ENCODE data around the gene TSPY9. TPM values are rescaled to one million over a fixed set of nuclear protein-coding genes. Genes with fewer than 3 reads are reported as not detected.
"Not testable (repeated sequence)": the region's sequence is repeated elsewhere in the genome, so short reads cannot be mapped to it uniquely, and the experiment has no call there.

The TSPY9 gene, protein sequence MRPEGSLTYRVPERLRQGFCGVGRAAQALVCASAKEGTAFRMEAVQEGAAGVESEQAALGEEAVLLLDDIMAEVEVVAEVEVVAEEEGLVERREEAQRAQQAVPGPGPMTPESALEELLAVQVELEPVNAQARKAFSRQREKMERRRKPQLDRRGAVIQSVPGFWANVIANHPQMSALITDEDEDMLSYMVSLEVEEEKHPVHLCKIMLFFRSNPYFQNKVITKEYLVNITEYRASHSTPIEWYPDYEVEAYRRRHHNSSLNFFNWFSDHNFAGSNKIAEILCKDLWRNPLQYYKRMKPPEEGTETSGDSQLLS
- not detected for total RNA-seq

DNA sequence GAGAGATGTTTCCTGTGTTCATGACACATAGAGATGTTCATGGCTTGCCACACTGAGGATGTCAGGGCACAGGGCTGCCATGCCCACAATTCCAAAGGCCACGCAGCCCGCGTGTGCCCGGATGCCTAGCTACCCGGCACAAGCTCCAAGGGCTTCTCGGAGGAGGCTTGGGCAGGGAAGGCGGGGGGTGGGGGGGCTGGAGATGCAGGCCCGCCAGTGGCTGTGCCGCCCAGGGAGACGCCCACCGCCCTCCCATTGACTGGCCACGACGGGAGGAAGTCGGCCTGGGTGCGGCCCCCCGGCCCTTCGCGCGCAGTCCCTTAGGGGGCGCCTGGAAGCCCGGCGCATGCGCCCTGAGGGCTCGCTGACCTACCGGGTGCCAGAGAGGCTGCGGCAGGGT, at the start of gene TSPY9:
Gene TSPY9 (plus strand): TSS at position 301 of the 400 bp plus-strand sequence. CDS start 46 bp downstream, at position 347.
- intact Hi-C loops (cut with DNase I); H3K9me3 ChIP-seq; H3K27ac ChIP-seq; H3K4me1 ChIP-seq; DNase-seq (ENCODE audit: low spot score in 2 of 2); H3K4me3 ChIP-seq; H3K36me3 ChIP-seq; H3K27me3 ChIP-seq: not testable (repeated sequence)

GRCh38 chrY:9466655-9467054, 20.4 kb upstream of the TSPY9 start, which contains the start of gene TSPY1:
TSPY1 (plus strand) TSS chrY:9466955; CDS start chrY:9467001, 46 bp downstream.
- H3K4me3 ChIP-seq; H3K9me3 ChIP-seq; H3K36me3 ChIP-seq; DNase-seq (ENCODE audit: low spot score in 2 of 2); H3K27me3 ChIP-seq; H3K4me1 ChIP-seq; intact Hi-C loops (cut with DNase I); H3K27ac ChIP-seq: not testable (repeated sequence)

DNA sequence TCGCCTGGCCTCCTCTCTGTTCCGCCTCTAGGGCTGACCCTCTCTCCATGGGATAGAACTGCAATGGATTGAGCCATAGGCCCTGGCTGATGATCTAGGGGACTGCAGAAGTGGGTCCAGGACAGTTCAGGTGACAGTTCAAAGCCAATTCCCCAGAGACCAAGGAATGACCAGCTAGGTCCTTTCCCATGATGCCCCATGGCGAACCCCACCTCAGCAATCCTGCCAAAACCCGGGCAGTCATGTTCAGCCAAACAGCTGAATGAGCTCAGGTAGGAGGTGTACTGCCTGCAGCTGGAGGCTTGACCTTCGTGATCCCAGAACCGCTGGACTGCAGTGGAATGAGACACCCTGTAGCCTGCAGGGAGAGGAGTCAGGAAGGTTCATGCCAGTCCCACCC, 17.3 kb downstream of the TSPY9 start:
- H3K36me3 ChIP-seq; H3K27ac ChIP-seq; H3K27me3 ChIP-seq; H3K4me1 ChIP-seq; DNase-seq (ENCODE audit: low spot score in 2 of 2); intact Hi-C loops (cut with DNase I); H3K4me3 ChIP-seq; H3K9me3 ChIP-seq: not testable (repeated sequence)

DNA sequence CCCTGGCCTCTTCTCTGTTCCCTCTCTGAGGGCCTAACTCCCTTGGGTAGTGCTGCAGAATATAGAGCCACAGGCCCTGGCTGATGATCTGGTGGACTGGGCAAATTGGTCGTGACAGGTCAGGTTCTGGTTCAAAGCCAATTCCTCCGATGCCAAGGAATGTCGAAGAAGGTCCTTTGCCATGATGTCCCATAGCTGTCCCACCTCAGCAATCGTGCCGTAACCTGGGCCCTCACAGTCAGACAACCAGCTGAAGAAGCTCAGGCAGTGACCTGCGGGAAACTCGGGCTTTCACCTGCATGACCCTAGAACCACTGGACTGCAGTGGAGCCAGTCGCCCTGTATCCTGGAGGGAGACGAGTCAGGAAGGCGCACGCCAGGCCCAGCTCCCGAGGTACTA, 29.2 kb downstream of the TSPY9 start:
- H3K4me1 ChIP-seq; H3K27ac ChIP-seq; intact Hi-C loops (cut with DNase I); H3K4me3 ChIP-seq; H3K27me3 ChIP-seq; H3K36me3 ChIP-seq; DNase-seq (ENCODE audit: low spot score in 2 of 2); H3K9me3 ChIP-seq: not testable (repeated sequence)

- DNase-seq (ENCODE audit: low spot score in 2 of 2); H3K27ac ChIP-seq; intact Hi-C loops (cut with DNase I); H3K9me3 ChIP-seq; H3K27me3 ChIP-seq; H3K4me1 ChIP-seq; H3K36me3 ChIP-seq; H3K4me3 ChIP-seq: not testable (repeated sequence)
Measured at GRCh38 chrY:9527580-9527979, 40.5 kb downstream of the TSPY9 start, which contains the start of gene TSPY10. TSPY10 (plus strand) TSS chrY:9527880; CDS start chrY:9527926, 46 bp downstream.

Other genes with a start within 250 kb of the TSPY9 start
- gene TSPY4, start 149.8 kb upstream of the TSPY9 start, total RNA-seq, result not detected
- gene TSPY8, start 129.5 kb upstream of the TSPY9 start, total RNA-seq, result not detected
- gene TSPY3, start 88.8 kb upstream of the TSPY9 start, total RNA-seq, result not detected
- gene TSPY1, start 20.3 kb upstream of the TSPY9 start, total RNA-seq, result not detected
- not detected for gene TSPY10, start 40.6 kb downstream of the TSPY9 start, total RNA-seq